H1 (cell line): ENCODE data around the gene SLC6A18. TPM values are rescaled to one million over a fixed set of nuclear protein-coding genes. Genes with fewer than 3 reads are reported as not detected.

Experiments used
- CTCF ChIA-PET: fragments of 300-600 bp; sonication (Branson Sonifier 250); formaldehyde crosslinking; loops from one replicate; lab custom pipeline; 2021; ENCODE audit not compliant: partially characterized antibody; lab: Charles Lee
- POLR2A ChIA-PET: fragments of 300-600 bp; sonication (Branson Sonifier 250); formaldehyde crosslinking; loops from one replicate; lab custom pipeline; 2021; ENCODE audit warnings: inconsistent platforms; ENCODE audit not compliant: partially characterized antibody; lab: Charles Lee
- DNase-seq, 2 experiments: peaks; one replicate each; pipeline versions ENCODE4 v3.0.0 to v3.0.0-alpha.2; 2010 to 2022; ENCODE audit warnings: low spot score in 2 of 2, low read depth in 1 of 2, mixed read lengths in 1 of 2
- FAIRE-seq: peaks from 2 replicates; lab custom pipeline; 2011; peaks lifted over from hg19 to GRCh38; lab: Jason Lieb, UNC
- H2AFZ ChIP-seq: 2 replicates; pipeline ENCODE4 v1.8.1; 2012; ENCODE audit warnings: low read length, inconsistent platforms
- H2AK5ac ChIP-seq: 2 replicates; pipeline ENCODE4 v1.6.1; 2013; ENCODE audit warnings: low read depth, low read length
- H2BK120ac ChIP-seq: replicated peaks from 2 replicates; pipeline ENCODE3; 2013; ENCODE audit warnings: low read depth, low read length, inconsistent platforms
- H2BK12ac ChIP-seq: 2 replicates; pipeline ENCODE4 v1.6.1; 2013; ENCODE audit warnings: low read depth, low read length
- H2BK15ac ChIP-seq: 2 replicates; pipeline ENCODE4 v1.6.1; 2013; ENCODE audit warnings: low read length
- H2BK20ac ChIP-seq: 2 replicates; pipeline ENCODE4 v1.6.1; 2013; ENCODE audit warnings: low read length
- H2BK5ac ChIP-seq: 2 replicates; pipeline ENCODE4 v1.6.1; 2013; ENCODE audit warnings: low read depth, low read length
- H3K14ac ChIP-seq: 2 replicates; pipeline ENCODE4 v1.6.1; 2013; ENCODE audit warnings: inconsistent platforms; ENCODE audit not compliant: insufficient read length
- H3K18ac ChIP-seq: 2 replicates; pipeline ENCODE4 v1.6.1; 2013; ENCODE audit warnings: low read length; ENCODE audit errors: extremely low read depth
- H3K23ac ChIP-seq: 2 replicates; pipeline ENCODE4 v1.6.1; 2013; ENCODE audit warnings: inconsistent platforms; ENCODE audit not compliant: insufficient read length
- H3K23me2 ChIP-seq: 2 replicates; pipeline ENCODE4 v1.6.1; 2013; ENCODE audit warnings: low read depth, low read length
- H3K27ac ChIP-seq: 2 replicates; pipeline ENCODE4 v1.6.1; 2011; ENCODE audit warnings: low read depth, low read length, inconsistent platforms
- H3K27me3 ChIP-seq, 4 experiments: replicated peaks in 1 of 4; 1 replicate in 1 of 4; 2 replicates in 3 of 4; pipeline versions ENCODE4 v1.6.1 to v1.8.1; 2011 to 2013; ENCODE audit warnings: low read length in 3 of 4, mild to moderate bottlenecking in 3 of 4, inconsistent platforms in 2 of 4, mixed read lengths in 2 of 4, moderate library complexity in 1 of 4; ENCODE audit not compliant: control insufficient read depth in 3 of 4, insufficient read depth in 3 of 4; ENCODE audit errors: extremely low read depth in 1 of 4
- H3K36me3 ChIP-seq, 4 experiments: 2 replicates each; pipeline versions ENCODE4 v1.6.1 to v1.8.1; 2011 to 2013; ENCODE audit warnings: mild to moderate bottlenecking in 4 of 4, low read length in 3 of 4, moderate library complexity in 2 of 4, control low read depth in 1 of 4, inconsistent platforms in 1 of 4; ENCODE audit not compliant: insufficient read depth in 4 of 4, control insufficient read depth in 2 of 4
- H3K4ac ChIP-seq: replicated peaks from 2 replicates; pipeline ENCODE3; 2013; ENCODE audit warnings: low read length, low read depth, mixed read lengths, inconsistent platforms; ENCODE audit not compliant: insufficient read length
- H3K4me1 ChIP-seq, 4 experiments: replicated peaks in 1 of 4; 1 replicate in 1 of 4; 2 replicates in 3 of 4; pipeline versions ENCODE4 v1.6.1 to v1.8.1; 2011 to 2013; ENCODE audit warnings: low read length in 3 of 4, inconsistent platforms in 2 of 4, mixed read lengths in 1 of 4; ENCODE audit not compliant: insufficient read depth in 4 of 4, control insufficient read depth in 3 of 4
- H3K4me2 ChIP-seq, 2 experiments: 2 replicates each; pipeline versions ENCODE4 v1.6.1 to v1.8.1; 2011 to 2013; ENCODE audit warnings: low read depth in 2 of 2, low read length in 2 of 2, control low read depth in 1 of 2, inconsistent platforms in 1 of 2, mild to moderate bottlenecking in 1 of 2; ENCODE audit not compliant: insufficient read depth in 1 of 2
- H3K4me3 ChIP-seq, 4 experiments: fragments of 200-600, 300-600 bp in 1 of 4; sonication (generic), shearing (Covaris generic), sonication (Bioruptor Twin) in 1 of 4; 2 replicates each; pipeline versions ENCODE4 v1.5.1 to v1.8.1; 2011 to 2016; ENCODE audit warnings: low read length in 4 of 4, low read depth in 3 of 4, control low read depth in 2 of 4, inconsistent platforms in 2 of 4, mild to moderate bottlenecking in 2 of 4, mixed read lengths in 1 of 4, moderate library complexity in 1 of 4; ENCODE audit not compliant: insufficient read depth in 2 of 4; ENCODE audit errors: extremely low read depth in 1 of 4
- H3K56ac ChIP-seq: replicated peaks from 2 replicates; pipeline ENCODE3; 2013; ENCODE audit warnings: low read depth, mild to moderate bottlenecking, mixed read lengths, low read length, inconsistent platforms; ENCODE audit not compliant: insufficient read length
- H3K79me1 ChIP-seq: 2 replicates; pipeline ENCODE4 v1.6.1; 2013; ENCODE audit warnings: low read depth, low read length, control low read depth
- H3K79me2 ChIP-seq, 2 experiments: 2 replicates each; pipeline versions ENCODE4 v1.6.1 to v1.8.1; 2012 to 2013; ENCODE audit warnings: low read length in 2 of 2, mild to moderate bottlenecking in 2 of 2, inconsistent platforms in 1 of 2; ENCODE audit not compliant: insufficient read depth in 2 of 2, control insufficient read depth in 1 of 2
- H3K9ac ChIP-seq, 4 experiments: replicated peaks in 1 of 4; 1 replicate in 1 of 4; 2 replicates in 3 of 4; pipeline versions ENCODE4 v1.6.1 to v1.8.1; 2011 to 2013; ENCODE audit warnings: low read depth in 3 of 4, low read length in 3 of 4, control low read depth in 2 of 4, mild to moderate bottlenecking in 2 of 4, moderate library complexity in 2 of 4, inconsistent platforms in 1 of 4; ENCODE audit errors: extremely low read depth in 1 of 4
- H3K9me3 ChIP-seq, 2 experiments: 2 replicates each; pipeline versions ENCODE4 v1.6.1 to v1.8.1; 2012 to 2013; ENCODE audit warnings: mild to moderate bottlenecking in 2 of 2, moderate library complexity in 2 of 2, control low read depth in 1 of 2, inconsistent platforms in 1 of 2, low read depth in 1 of 2, low read length in 1 of 2, mixed read lengths in 1 of 2; ENCODE audit not compliant: insufficient read depth in 2 of 2
- H4K20me1 ChIP-seq, 2 experiments: replicated peaks in 1 of 2; 2 replicates each; pipeline versions ENCODE3 to v1.8.1; 2011 to 2013; ENCODE audit warnings: inconsistent platforms in 2 of 2, low read length in 2 of 2, mild to moderate bottlenecking in 1 of 2; ENCODE audit not compliant: insufficient read depth in 2 of 2, control insufficient read depth in 1 of 2
- H4K5ac ChIP-seq: 2 replicates; pipeline ENCODE4 v1.6.1; 2013; ENCODE audit warnings: low read length, low read depth, mixed read lengths, inconsistent platforms; ENCODE audit not compliant: insufficient read length
- H4K8ac ChIP-seq: 2 replicates; pipeline ENCODE4 v1.8.0; 2013; ENCODE audit warnings: mild to moderate bottlenecking, moderate library complexity, low read length, inconsistent platforms; ENCODE audit not compliant: insufficient read depth; ENCODE audit errors: extremely low read depth
- H4K91ac ChIP-seq: replicated peaks from 2 replicates; pipeline ENCODE3; 2013; ENCODE audit warnings: low read length, mixed read lengths, inconsistent platforms; ENCODE audit not compliant: insufficient read length
- ATF2 ChIP-seq: IDR thresholded peaks from 2 replicates; pipeline ENCODE4 v1.6.1; 2012; ENCODE audit warnings: low read length, inconsistent platforms
- CHD1 ChIP-seq: IDR thresholded peaks from 2 replicates; pipeline ENCODE4 v1.6.1; 2012; ENCODE audit warnings: low read depth, low read length, improper control_type of control experiment
- EGR1 ChIP-seq: IDR thresholded peaks from 2 replicates; pipeline ENCODE4 v1.6.1; 2011; ENCODE audit warnings: low read depth, low read length, borderline replicate concordance
- MAX ChIP-seq: IDR thresholded peaks from 2 replicates; pipeline ENCODE4 v1.6.1; 2012; ENCODE audit warnings: inconsistent platforms
- PHF8 ChIP-seq: fragments of 200-600 bp; sonication (generic); conservative IDR thresholded peaks from 2 replicates; pipeline ENCODE4 v1.7.1; 2012; ENCODE audit warnings: low read depth, mild to moderate bottlenecking, inconsistent platforms, low read length, moderate library complexity
- RBBP5 ChIP-seq: IDR thresholded peaks from 2 replicates; pipeline ENCODE4 v1.7.1; 2012; ENCODE audit warnings: low read depth, mild to moderate bottlenecking, inconsistent platforms, low read length, moderate library complexity, borderline replicate concordance
- RFX5 ChIP-seq: IDR thresholded peaks from 2 replicates; pipeline ENCODE4 v1.6.1; 2011; ENCODE audit warnings: low read depth, low read length, improper control_type of control experiment, borderline replicate concordance
- SIRT6 ChIP-seq: IDR thresholded peaks from one replicate; pipeline ENCODE4 v1.7.1; 2012; ENCODE audit warnings: low read length, inconsistent platforms
- ZNF274 ChIP-seq: IDR thresholded peaks from 2 replicates; pipeline ENCODE4 v1.7.0; 2012; ENCODE audit warnings: low read length, borderline replicate concordance; ENCODE audit errors: extremely low read depth
- WGBS, 2 experiments: shearing (Covaris generic) in 1 of 2; methylation state at CpG; one replicate each; pipeline versions ENCODE4 v1.1.6 to v1.1.7; 2013 to 2015; ENCODE audit warnings: low lambda C conversion rate in 2 of 2, mixed read lengths in 2 of 2, inconsistent platforms in 1 of 2, low coverage in 1 of 2, missing lambda C conversion rate in 1 of 2; ENCODE audit not compliant: insufficient replicate concordance in 2 of 2, insufficient coverage in 1 of 2, insufficient read length in 1 of 2; ENCODE audit errors: extremely low coverage in 1 of 2, missing lambda C conversion rate in 1 of 2; 5-methylcytosine and 5-hydroxymethylcytosine counted together
- polyA plus RNA-seq, 7 experiments: library from polyadenylated mRNA; depleted of rRNA in 3 of 7; stranded (reverse) in 5 of 7; unstranded in 2 of 7; fragments of >200 nt in 5 of 7; fragments of 200-250 nt in 2 of 7; gene quantifications; 1 replicate in 5 of 7; 2 replicates in 1 of 7; 4 replicates in 1 of 7; pipeline versions ENCODE4 v1.2.1 to v1.2.3, GENCODE V29; 2011 to 2013; ENCODE audit warnings: missing spikeins in 2 of 7, mixed read lengths in 2 of 7
- total RNA-seq: library from RNA; stranded (reverse); fragmentation: NEBNext Ultra II Directional; extraction: Animal tissue kit (Norgen Biotek cat#: 25700); gene quantifications from 2 replicates; pipeline ENCODE4 v1.2.1, GENCODE V29; 2021

SLC6A18 gene
- total and polyA plus RNA-seq, 2 of the 8 experiments (the other 6 are each of a cell fraction or from before 2014, with no cell fraction given): not detected

GRCh38 chr5:1242733-1243486, 17.7 kb downstream of the SLC6A18 start:
- H3K36me3 ChIP-seq: no peaks in the 10 kb centered on the region
- no peak overlapping the region for H3K18ac ChIP-seq
- ChIA-PET CTCF (interaction anchor here (2.3 kb wide), 1 partner anchor 75 kb away, joined by 8 read pairs; no protein-coding TSS in a partner anchor), POLR2A (interaction anchor here (1.3 kb wide), 1 partner anchor 52 kb away, joined by 4 read pairs; the partner anchor contains the start of gene TERT)
- H2BK15ac ChIP-seq: no peak overlapping the region
- peak overlapping the region; percentile 60; the same call in 1 of the 2 replicates for H2BK12ac ChIP-seq
- no peak overlapping the region for H4K8ac ChIP-seq
- H3K79me2 ChIP-seq: no peaks in the 10 kb centered on the region
- no peak overlapping the region for H3K14ac ChIP-seq
- H2AFZ ChIP-seq: no peak overlapping the region
- no peak overlapping the region for H4K5ac ChIP-seq
- no peak overlapping the region for H3K4me3 ChIP-seq
- WGBS, 2 experiments: 88% methylated on average over 12 of the region's 14 CpGs; no CpG with 5 or more reads in 1 of the 2 experiments
- no peaks in the 10 kb centered on the region; a peak in 1 of 7 replicates for H3K27me3 ChIP-seq
- no peak overlapping the region for H3K4ac ChIP-seq
- peaks cover 2 to 11% of the 10 kb centered on the region in 2 experiments for H4K20me1 ChIP-seq
- H3K4me1 ChIP-seq: peaks cover 0 to 9% (median under 1%) of the 10 kb centered on the region in 4 experiments; a peak in 5 of 7 replicates
- H3K9me3 ChIP-seq: no peaks in the 10 kb centered on the region
- H3K23ac ChIP-seq: no peak overlapping the region
- no peak overlapping the region for H3K56ac ChIP-seq
- no peak overlapping the region for H3K4me2 ChIP-seq
- no peak overlapping the region for H2BK120ac ChIP-seq
- H3K9ac ChIP-seq: no peak overlapping the region
- no peak overlapping the region for H4K91ac ChIP-seq
- FAIRE-seq (no peak), DNase-seq (no peak)
- H2BK5ac ChIP-seq: peak overlapping the region; percentile 44
- peaks cover 2% of the 10 kb centered on the region; the same call in 1 of the 2 replicates for H3K23me2 ChIP-seq
- H3K79me1 ChIP-seq: no peaks in the 10 kb centered on the region
- H3K27ac ChIP-seq: no peak overlapping the region
- H2BK20ac ChIP-seq: no peak overlapping the region
- 0 out of 2 replicates have a peak overlapping the region, but pooled peaks have one; percentile 39 for H2AK5ac ChIP-seq
- TF ChIP-seq RFX5 (no peak), ZNF274 (no peak), MAX (no peak), PHF8 (no peak), ATF2 (no peak), SIRT6 (no peak), EGR1 (no peak), RBBP5 (no peak), CHD1 (no peak)
